ENCODE results near the gene FAM216B. TPM values are rescaled to one million over a fixed set of nuclear protein-coding genes. Genes with fewer than 3 reads are reported as not detected.

The FAM216B gene
- total and polyA plus RNA-seq, 8 donors: 0.41 to 17.5 (median 9.3) TPM

- no peaks in the 10 kb centered on the region for H3K4me1 ChIP-seq
- TF ChIP-seq, protein P1, sequence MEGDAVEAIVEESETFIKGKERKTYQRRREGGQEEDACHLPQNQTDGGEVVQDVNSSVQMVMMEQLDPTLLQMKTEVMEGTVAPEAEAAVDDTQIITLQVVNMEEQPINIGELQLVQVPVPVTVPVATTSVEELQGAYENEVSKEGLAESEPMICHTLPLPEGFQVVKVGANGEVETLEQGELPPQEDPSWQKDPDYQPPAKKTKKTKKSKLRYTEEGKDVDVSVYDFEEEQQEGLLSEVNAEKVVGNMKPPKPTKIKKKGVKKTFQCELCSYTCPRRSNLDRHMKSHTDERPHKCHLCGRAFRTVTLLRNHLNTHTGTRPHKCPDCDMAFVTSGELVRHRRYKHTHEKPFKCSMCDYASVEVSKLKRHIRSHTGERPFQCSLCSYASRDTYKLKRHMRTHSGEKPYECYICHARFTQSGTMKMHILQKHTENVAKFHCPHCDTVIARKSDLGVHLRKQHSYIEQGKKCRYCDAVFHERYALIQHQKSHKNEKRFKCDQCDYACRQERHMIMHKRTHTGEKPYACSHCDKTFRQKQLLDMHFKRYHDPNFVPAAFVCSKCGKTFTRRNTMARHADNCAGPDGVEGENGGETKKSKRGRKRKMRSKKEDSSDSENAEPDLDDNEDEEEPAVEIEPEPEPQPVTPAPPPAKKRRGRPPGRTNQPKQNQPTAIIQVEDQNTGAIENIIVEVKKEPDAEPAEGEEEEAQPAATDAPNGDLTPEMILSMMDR (IDR thresholded peaks at IDR 0.05): no peak
- intact Hi-C loops (cut with DNase I): no loop called here
- H3K27me3 ChIP-seq: no peaks in the 10 kb centered on the region
- H3K9me3 ChIP-seq: peaks cover 0 to 2% of the 10 kb centered on the region in 2 donors
- H3K27ac ChIP-seq: no peak overlapping the region
- DNase-seq: no peak
- H3K4me3 ChIP-seq: no peak overlapping the region
- H3K36me3 ChIP-seq: no peaks in the 10 kb centered on the region
- no peak for ATAC-seq
Observed at GRCh38 chr13:42796747-42797356, 15.5 kb downstream of the FAM216B start.

DNA sequence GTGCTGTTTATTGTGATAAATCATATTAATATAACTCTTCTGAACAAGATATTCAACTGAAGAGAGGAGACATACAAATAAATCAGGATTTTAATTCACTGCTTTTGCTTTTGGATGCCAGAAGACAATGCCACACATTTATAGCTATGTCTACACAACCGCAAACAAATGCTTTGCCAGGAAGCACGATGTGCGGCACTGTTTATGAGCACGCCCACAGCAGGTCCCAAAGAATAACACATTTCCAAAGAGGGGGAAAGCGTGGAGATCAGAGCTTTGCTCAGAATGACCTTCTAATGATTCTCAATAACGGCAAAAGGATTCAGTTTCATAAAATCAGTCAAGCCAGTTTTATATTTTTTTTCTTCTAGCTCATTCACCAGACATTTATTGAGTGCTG lies 16.7 kb downstream of the FAM216B start:
- Histone ChIP-seq H3K36me3 (no peaks in the 10 kb centered on the region), H3K27me3 (no peaks in the 10 kb centered on the region), H3K9me3 (no peaks in the 10 kb centered on the region), H3K4me1 (no peaks in the 10 kb centered on the region), H3K27ac (no peak overlapping the region), H3K4me3 (no peak overlapping the region)
- intact Hi-C loops (cut with DNase I): no loop called here
- ATAC-seq (no peak), DNase-seq (no peak)
- TF ChIP-seq, protein P1 (IDR thresholded peaks at IDR 0.05): no peak

DNA sequence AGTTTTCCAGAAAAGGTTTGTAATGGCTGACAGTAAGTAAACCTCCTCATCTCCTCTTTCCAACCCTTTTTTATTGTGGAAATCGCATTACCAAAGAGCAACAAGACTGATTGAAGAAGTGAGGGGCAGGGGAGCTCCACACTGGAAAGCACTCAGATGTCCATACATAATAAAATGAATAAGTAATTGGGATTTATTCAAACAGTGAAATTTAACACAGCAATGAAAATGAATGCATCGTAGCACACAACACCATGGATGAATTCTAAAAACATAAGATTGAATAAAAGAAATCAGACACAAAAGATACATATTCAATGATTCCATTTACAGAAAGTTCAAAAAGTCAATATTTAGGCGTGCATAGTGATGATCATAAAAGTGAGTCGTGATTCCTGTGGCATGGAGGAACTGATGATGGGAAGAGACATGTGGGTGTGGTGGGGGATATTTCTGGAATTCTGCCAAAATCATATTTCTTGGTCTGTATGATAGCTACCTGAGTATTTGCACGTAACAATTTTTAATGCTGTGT lies 18.8 kb downstream of the FAM216B start:
- H3K36me3 ChIP-seq: no peaks in the 10 kb centered on the region
- no peak overlapping the region for H3K4me3 ChIP-seq
- intact Hi-C loops (cut with DNase I): no loop called here
- TF ChIP-seq, protein P1 (IDR thresholded peaks at IDR 0.05): no peak
- H3K4me1 ChIP-seq: no peaks in the 10 kb centered on the region
- H3K9me3 ChIP-seq: no peaks in the 10 kb centered on the region
- ATAC-seq (no peak), DNase-seq (no peak)
- H3K27me3 ChIP-seq: no peaks in the 10 kb centered on the region
- no peak overlapping the region for H3K27ac ChIP-seq

- H3K4me1 ChIP-seq: no peaks in the 10 kb centered on the region
- intact Hi-C loops (cut with DNase I): no loop called here
- no peaks in the 10 kb centered on the region for H3K27me3 ChIP-seq
- DNase-seq (no peak), ATAC-seq (no peak)
- TF ChIP-seq, protein P1 (IDR thresholded peaks at IDR 0.05): no peak
- no peak overlapping the region for H3K4me3 ChIP-seq
- no peaks in the 10 kb centered on the region for H3K36me3 ChIP-seq
- no peaks in the 10 kb centered on the region for H3K9me3 ChIP-seq
- no peak overlapping the region for H3K27ac ChIP-seq
Observed at GRCh38 chr13:42803563-42804204, 22.3 kb downstream of the FAM216B start.

DNA sequence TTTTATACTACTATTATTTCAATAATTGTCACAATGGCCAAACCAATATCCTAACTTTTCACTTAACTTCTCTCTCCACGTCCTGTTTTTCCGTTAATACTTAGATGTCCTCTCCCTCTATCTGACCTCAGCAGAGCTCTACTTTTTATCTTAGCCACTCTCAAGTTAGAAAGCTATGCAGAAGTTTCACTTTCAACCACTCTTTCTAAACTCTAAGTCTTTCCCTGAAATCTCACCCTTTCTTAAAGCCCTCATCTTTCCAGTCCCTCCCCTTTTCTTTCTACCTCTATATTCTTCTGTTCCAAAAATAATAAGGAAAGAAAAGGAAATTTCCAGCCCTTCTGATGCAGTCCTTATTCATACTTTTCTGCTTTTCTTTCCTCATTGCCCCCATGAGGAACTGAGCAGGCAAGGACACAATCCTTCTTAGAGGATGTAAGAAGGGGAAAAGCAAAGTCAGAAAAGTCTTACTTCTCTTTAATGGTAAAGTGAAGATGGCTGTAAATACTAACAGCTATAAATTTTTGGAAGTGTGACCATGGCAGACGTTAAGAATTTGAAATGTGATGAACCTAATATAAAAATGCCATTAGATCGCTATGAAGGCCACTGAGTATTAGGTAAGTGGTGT lies 23.0 kb downstream of the FAM216B start:
- no peaks in the 10 kb centered on the region for H3K27me3 ChIP-seq
- H3K4me3 ChIP-seq: no peak overlapping the region
- no peaks in the 10 kb centered on the region for H3K4me1 ChIP-seq
- ATAC-seq: no peak
- H3K9me3 ChIP-seq: no peaks in the 10 kb centered on the region
- no peak for DNase-seq
- TF ChIP-seq, protein P1 (IDR thresholded peaks at IDR 0.05): no peak
- H3K36me3 ChIP-seq: no peaks in the 10 kb centered on the region
- H3K27ac ChIP-seq: no peak overlapping the region
- intact Hi-C loops (cut with DNase I): no loop called here

Measured in left lung (tissue), 10 donors.